ENCODE data around the gene LHX4.

DNA sequence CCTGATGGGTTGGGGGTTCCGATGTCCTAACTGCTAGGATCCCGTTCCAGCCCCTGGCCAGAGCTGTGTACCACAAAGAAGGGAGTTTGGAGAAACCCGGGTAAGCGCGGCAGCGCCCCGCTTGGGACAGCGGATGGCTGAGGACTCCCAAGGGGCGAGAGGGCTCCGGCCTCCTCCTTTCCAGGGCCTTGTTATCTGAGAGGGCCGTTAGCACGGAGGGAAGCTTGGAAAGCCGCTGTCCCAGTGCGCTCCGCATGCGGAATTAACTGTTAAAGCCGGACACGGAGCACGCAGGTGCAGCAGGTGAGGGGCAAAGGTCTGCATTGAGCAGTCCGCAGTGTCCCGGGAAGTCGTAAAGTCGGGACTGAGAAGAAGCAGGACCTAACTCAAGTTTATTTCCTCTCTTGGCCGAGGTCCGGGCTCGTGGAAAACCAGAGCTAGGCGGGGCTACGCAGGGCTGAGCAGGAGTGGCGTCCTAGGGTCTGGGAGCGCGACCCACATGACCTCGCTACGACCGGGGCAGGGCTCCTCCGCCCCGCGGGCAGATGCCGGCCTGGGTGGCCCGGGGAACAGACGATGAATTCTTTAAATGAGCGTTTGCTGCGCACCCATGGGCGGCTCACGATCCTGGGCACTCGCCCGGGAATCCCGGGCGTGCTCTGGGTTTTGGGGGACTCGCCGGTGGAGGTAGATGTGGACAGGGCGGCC is 4.5 kb downstream of the LHX4 start:
- no peak for TF ChIP-seq POLR2A (IDR thresholded peaks at IDR 0.05)
- TF ChIP-seq, protein P1, sequence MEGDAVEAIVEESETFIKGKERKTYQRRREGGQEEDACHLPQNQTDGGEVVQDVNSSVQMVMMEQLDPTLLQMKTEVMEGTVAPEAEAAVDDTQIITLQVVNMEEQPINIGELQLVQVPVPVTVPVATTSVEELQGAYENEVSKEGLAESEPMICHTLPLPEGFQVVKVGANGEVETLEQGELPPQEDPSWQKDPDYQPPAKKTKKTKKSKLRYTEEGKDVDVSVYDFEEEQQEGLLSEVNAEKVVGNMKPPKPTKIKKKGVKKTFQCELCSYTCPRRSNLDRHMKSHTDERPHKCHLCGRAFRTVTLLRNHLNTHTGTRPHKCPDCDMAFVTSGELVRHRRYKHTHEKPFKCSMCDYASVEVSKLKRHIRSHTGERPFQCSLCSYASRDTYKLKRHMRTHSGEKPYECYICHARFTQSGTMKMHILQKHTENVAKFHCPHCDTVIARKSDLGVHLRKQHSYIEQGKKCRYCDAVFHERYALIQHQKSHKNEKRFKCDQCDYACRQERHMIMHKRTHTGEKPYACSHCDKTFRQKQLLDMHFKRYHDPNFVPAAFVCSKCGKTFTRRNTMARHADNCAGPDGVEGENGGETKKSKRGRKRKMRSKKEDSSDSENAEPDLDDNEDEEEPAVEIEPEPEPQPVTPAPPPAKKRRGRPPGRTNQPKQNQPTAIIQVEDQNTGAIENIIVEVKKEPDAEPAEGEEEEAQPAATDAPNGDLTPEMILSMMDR (IDR thresholded peaks at IDR 0.05), result no peak
- no peak for TF ChIP-seq POLR2AphosphoS5 (IDR thresholded peaks at IDR 0.05)

All from breast epithelium (tissue), 3 donors.